ENCODE measurements around the gene RABEP1.

DNA sequence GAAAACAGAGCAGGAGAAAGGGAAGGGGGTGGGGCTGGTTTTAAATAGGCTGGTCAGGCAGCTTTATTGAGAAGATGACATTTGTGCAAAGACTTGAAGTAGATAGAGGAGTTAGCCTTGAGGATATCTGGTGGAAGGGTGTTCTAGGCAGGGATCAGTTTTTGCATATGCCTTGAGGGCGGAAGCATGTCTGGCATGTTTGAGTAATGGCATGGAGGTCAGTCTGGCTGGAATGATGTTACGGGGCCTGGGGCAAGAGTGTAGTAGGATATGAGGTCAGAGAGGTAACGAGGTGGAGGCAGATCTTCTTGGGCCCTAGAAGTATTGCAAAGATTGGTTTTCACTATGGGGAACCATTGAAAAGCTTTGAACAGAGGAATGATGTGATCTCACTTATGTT, 4.8 kb downstream of the RABEP1 start:
- TF ChIP-seq, protein P1, sequence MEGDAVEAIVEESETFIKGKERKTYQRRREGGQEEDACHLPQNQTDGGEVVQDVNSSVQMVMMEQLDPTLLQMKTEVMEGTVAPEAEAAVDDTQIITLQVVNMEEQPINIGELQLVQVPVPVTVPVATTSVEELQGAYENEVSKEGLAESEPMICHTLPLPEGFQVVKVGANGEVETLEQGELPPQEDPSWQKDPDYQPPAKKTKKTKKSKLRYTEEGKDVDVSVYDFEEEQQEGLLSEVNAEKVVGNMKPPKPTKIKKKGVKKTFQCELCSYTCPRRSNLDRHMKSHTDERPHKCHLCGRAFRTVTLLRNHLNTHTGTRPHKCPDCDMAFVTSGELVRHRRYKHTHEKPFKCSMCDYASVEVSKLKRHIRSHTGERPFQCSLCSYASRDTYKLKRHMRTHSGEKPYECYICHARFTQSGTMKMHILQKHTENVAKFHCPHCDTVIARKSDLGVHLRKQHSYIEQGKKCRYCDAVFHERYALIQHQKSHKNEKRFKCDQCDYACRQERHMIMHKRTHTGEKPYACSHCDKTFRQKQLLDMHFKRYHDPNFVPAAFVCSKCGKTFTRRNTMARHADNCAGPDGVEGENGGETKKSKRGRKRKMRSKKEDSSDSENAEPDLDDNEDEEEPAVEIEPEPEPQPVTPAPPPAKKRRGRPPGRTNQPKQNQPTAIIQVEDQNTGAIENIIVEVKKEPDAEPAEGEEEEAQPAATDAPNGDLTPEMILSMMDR (IDR thresholded peaks at IDR 0.05 in 4 of 5, conservative IDR thresholded peaks at IDR 0.05 in 1 of 5) = no peak
- TF ChIP-seq POLR2A (IDR thresholded peaks at IDR 0.05) = no peak

All from gastrocnemius medialis (tissue), 4 donors.